Glutamatergic neuron (in vitro differentiated cells): ENCODE measurements around the gene PSKH1. TPM values are rescaled to one million over a fixed set of nuclear protein-coding genes. Genes with fewer than 3 reads are reported as not detected.

Source experiments
- DNase-seq: peaks from one replicate; pipeline ENCODE4 v3.0.0; 2022
- H3K27ac Mint-ChIP-seq: one replicate; pipeline ENCODE4 v1.8.0; 2020; ENCODE audit warnings: mild to moderate bottlenecking, mixed read lengths, inconsistent platforms; ENCODE audit not compliant: unreplicated experiment
- H3K27me3 Mint-ChIP-seq: one replicate; pipeline ENCODE4 v1.8.0; 2020; ENCODE audit warnings: mild to moderate bottlenecking, moderate library complexity, mixed read lengths, inconsistent platforms; ENCODE audit not compliant: unreplicated experiment
- H3K36me3 Mint-ChIP-seq: one replicate; pipeline ENCODE4 v1.8.0; 2020; ENCODE audit warnings: mild to moderate bottlenecking, mixed read lengths, inconsistent platforms; ENCODE audit not compliant: unreplicated experiment
- H3K4me1 Mint-ChIP-seq: one replicate; pipeline ENCODE4 v1.8.0; 2020; ENCODE audit warnings: mild to moderate bottlenecking, low read depth, mixed read lengths, inconsistent platforms; ENCODE audit not compliant: unreplicated experiment
- H3K4me3 Mint-ChIP-seq: one replicate; pipeline ENCODE4 v1.8.0; 2020; ENCODE audit warnings: mild to moderate bottlenecking, mixed read lengths, inconsistent platforms; ENCODE audit not compliant: unreplicated experiment
- H3K9me3 Mint-ChIP-seq: one replicate; pipeline ENCODE4 v1.8.0; 2020; ENCODE audit warnings: mild to moderate bottlenecking, moderate library complexity, mixed read lengths, inconsistent platforms; ENCODE audit not compliant: unreplicated experiment
- CTCF ChIP-seq: fragments of 200-600 bp; sonication (generic); IDR thresholded peaks from one replicate; pipeline ENCODE4 v1.5.0; 2021; ENCODE audit not compliant: partially characterized antibody, unreplicated experiment
- total RNA-seq: library from RNA; stranded (reverse); fragmentation: NEBNext Ultra II Directional; extraction: Animal tissue kit (Norgen Biotek cat#: 25700); gene quantifications from one replicate; pipeline ENCODE4 v1.2.1, GENCODE V29; 2021; ENCODE audit not compliant: unreplicated experiment

Gene PSKH1
- total RNA-seq, 1 donor from 2014 or later, result 27.9 TPM

DNA sequence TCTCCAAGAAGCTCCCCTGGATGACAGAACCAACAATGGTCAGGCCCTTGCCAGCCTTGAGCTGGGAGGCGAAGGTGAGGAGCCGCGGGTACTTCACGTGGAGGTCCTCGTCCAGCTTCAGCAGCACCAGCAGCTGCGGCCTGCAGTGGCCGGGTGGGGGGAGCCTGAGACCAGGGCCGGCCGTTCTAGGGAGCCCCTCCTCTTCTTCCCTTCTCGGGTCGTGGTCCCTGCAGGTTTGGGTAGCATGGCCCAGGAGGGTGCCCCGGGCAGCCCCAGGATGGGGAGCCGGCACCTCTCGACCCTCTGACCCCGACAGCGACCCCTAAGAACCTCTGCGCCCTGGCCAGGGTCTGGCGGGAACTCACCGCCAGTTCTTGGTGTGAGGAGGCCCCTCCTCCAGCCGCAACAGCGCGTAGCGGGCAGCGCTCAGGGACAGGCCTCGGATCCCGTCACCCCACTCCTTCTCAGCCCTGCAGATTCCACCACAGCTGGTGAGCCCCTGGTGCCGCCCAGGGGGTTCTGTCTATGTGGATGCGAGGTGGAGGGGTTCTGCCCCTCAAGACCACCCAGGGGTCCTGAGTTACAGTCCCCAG, 54.0 kb downstream of the PSKH1 start:
- Mint-ChIP-seq H3K27ac (no peak overlapping the region), H3K36me3 (no peaks in the 10 kb centered on the region), H3K4me1 (no peaks in the 10 kb centered on the region), H3K27me3 (peaks cover 4% of the 10 kb centered on the region), H3K9me3 (peaks cover 1% of the 10 kb centered on the region), H3K4me3 (no peak overlapping the region)
- DNase-seq, result no peak
- TF ChIP-seq CTCF, result no peak

DNA sequence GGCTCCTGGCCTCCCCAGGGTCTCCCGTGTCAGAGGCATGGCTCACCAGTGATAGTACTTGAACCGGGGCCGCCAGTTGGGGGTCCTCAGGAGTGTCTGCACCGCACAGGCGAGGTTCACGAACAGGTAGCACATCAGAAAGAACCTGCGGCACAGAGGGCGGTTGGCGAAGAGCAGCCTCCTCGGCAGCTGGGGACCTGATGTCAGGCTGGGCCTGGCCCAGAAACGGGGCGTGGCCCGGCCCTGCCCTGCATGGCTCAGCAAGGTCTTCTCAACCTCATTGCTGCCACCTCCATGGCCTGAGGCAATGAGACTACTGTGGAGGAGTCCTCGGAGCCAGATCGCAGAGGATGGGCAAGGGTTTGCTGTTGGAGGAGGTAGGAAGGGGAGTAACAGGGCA, 55.0 kb downstream of the PSKH1 start:
- no peak overlapping the region for H3K4me3 Mint-ChIP-seq
- peaks cover 1% of the 10 kb centered on the region for H3K9me3 Mint-ChIP-seq
- no peaks in the 10 kb centered on the region for H3K4me1 Mint-ChIP-seq
- no peak overlapping the region for H3K27ac Mint-ChIP-seq
- no peak for DNase-seq
- H3K36me3 Mint-ChIP-seq, result no peaks in the 10 kb centered on the region
- TF ChIP-seq CTCF, result no peak
- H3K27me3 Mint-ChIP-seq, result peaks cover 5% of the 10 kb centered on the region

DNA sequence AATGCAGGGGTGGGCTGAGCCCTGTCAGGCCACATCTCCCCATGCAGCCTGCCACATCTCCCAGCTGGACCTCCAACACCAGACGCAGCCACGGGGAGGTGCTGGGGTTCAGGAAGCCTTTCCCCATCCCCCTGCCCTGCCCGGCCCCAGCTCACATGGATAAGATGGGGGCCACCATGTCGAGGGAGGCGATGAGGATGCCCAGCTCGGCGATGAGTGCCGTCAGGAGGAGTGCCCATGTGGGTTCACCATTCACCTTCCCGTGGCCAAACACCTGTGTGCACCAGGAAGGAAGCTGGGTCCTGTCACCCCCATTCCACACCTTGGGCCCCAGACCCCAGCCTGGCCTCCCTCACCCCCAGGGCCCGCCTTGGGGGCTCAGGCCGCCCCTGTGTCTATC, 56.6 kb downstream of the PSKH1 start:
- Mint-ChIP-seq H3K27ac (no peak overlapping the region), H3K36me3 (no peaks in the 10 kb centered on the region), H3K4me1 (no peaks in the 10 kb centered on the region), H3K9me3 (peaks cover 1% of the 10 kb centered on the region), H3K27me3 (peaks cover 5% of the 10 kb centered on the region), H3K4me3 (no peak overlapping the region)
- TF ChIP-seq CTCF, result no peak
- DNase-seq, result no peak

DNA sequence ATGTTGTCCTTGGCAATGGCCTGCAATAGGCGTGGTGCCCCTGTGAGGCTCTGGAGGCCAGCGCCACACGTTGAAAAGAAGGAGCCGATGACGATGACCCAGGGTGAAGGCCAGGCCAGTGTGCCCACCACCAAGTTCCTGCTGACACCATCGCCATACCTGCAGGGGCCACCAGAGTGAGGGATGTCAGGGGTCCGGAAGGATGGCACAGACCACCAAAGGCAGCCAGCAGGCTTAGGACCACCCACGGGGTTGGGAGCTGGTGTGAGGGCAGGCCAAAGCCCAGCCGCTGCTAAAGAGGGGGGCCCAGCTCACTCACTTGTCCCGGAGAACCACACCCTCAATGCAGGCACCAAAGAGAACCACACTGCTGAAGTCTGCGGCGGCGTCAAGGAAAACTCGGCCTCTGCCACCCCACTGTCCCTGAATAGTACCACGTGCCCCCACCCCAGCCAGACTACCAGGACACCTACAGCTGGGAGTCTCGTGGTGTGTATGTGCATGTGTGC, 57.3 kb downstream of the PSKH1 start:
- peaks cover 1% of the 10 kb centered on the region for H3K9me3 Mint-ChIP-seq
- H3K4me1 Mint-ChIP-seq, result no peaks in the 10 kb centered on the region
- no peaks in the 10 kb centered on the region for H3K36me3 Mint-ChIP-seq
- no peak overlapping the region for H3K27ac Mint-ChIP-seq
- no peak for TF ChIP-seq CTCF
- peaks cover 5% of the 10 kb centered on the region for H3K27me3 Mint-ChIP-seq
- H3K4me3 Mint-ChIP-seq, result no peak overlapping the region
- no peak for DNase-seq

DNA sequence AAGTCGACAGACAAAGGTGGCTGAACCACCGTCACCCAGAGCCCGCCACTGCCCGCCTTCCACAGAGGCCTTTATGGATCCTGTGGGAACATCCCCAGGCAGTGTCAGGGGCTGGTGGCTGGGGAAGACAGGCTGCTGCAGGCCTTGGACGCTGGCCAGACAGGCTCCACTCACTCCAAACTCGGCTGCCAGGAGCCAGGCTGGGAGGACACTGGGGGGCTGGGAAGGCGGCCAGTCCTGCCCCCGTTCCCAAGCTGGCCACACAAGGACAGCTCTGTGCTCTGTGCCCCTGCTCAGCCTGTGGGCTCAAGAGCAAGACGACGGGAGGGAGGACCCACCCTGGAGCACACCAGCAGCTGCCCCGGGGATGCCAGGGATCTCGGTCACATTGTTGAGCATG, 58.4 kb downstream of the PSKH1 start:
- no peak for TF ChIP-seq CTCF
- Mint-ChIP-seq H3K36me3 (no peaks in the 10 kb centered on the region), H3K4me1 (no peaks in the 10 kb centered on the region), H3K9me3 (peaks cover 1% of the 10 kb centered on the region), H3K4me3 (no peak overlapping the region), H3K27me3 (peaks cover 5% of the 10 kb centered on the region), H3K27ac (no peak overlapping the region)
- no peak for DNase-seq
